ENCODE data around the gene ISCA2.
"Not testable (repeated sequence)": the region's sequence is repeated elsewhere in the genome, so short reads cannot be mapped to it uniquely, and the experiment has no call there.

Gene ISCA2

GRCh38 chr14:74493343-74494261, at the start of gene ISCA2:
ISCA2 (plus strand) TSS chr14:74493765; CDS start chr14:74493775, 10 bp downstream.
- DNase-seq (ENCODE audit: low spot score): peak; percentile 99
- in situ Hi-C loops (cut with MboI; ENCODE audit: low pct_unique_long_range_greater_than_20kb, low sequenced_read_pairs, unreplicated experiment): no loop called here
- no peak for TF ChIP-seq CTCF (IDR thresholded peaks at IDR 0.05; ENCODE audit: extremely low read depth, insufficient read depth, missing control alignments)

GRCh38 chr14:74444866-74445265, 48.7 kb upstream of the ISCA2 start:
- no peak for TF ChIP-seq CTCF (IDR thresholded peaks at IDR 0.05; ENCODE audit: extremely low read depth, insufficient read depth, missing control alignments)
- no peak for DNase-seq (ENCODE audit: low spot score)
- in situ Hi-C loops (cut with MboI; ENCODE audit: low pct_unique_long_range_greater_than_20kb, low sequenced_read_pairs, unreplicated experiment): no loop called here

GRCh38 chr14:74454397-74454796, 39.2 kb upstream of the ISCA2 start:
- DNase-seq (ENCODE audit: low spot score); in situ Hi-C loops (cut with MboI; ENCODE audit: low pct_unique_long_range_greater_than_20kb, low sequenced_read_pairs, unreplicated experiment): not testable (repeated sequence)

GRCh38 chr14:74456684-74457564, 36.6 kb upstream of the ISCA2 start:
- TF ChIP-seq CTCF (IDR thresholded peaks at IDR 0.05; ENCODE audit: extremely low read depth, insufficient read depth, missing control alignments): no peak
- DNase-seq (ENCODE audit: low spot score): no peak
- in situ Hi-C loops (cut with MboI; ENCODE audit: low pct_unique_long_range_greater_than_20kb, low sequenced_read_pairs, unreplicated experiment): no loop called here

GRCh38 chr14:74457565-74457895, 36.0 kb upstream of the ISCA2 start:
- no peak for DNase-seq (ENCODE audit: low spot score)
- in situ Hi-C loops (cut with MboI; ENCODE audit: low pct_unique_long_range_greater_than_20kb, low sequenced_read_pairs, unreplicated experiment): no loop called here
- no peak for TF ChIP-seq CTCF (IDR thresholded peaks at IDR 0.05; ENCODE audit: extremely low read depth, insufficient read depth, missing control alignments)

GRCh38 chr14:74459289-74459946, 34.1 kb upstream of the ISCA2 start:
- DNase-seq (ENCODE audit: low spot score): peak; percentile 50
- peak; percentile 62 for TF ChIP-seq CTCF (IDR thresholded peaks at IDR 0.05; ENCODE audit: extremely low read depth, insufficient read depth, missing control alignments)
- in situ Hi-C loops (cut with MboI; ENCODE audit: low pct_unique_long_range_greater_than_20kb, low sequenced_read_pairs, unreplicated experiment): no loop called here
